A549 (cell line): Measurements from ENCODE around the gene HS6ST3.

Source experiments
- CHD4 ChIP-seq: fragments of 200-600 bp; sonication (generic); IDR thresholded peaks from 2 replicates; pipeline ENCODE4 v1.6.1; 2016; ENCODE audit warnings: antibody characterized with exemption, mild to moderate bottlenecking, borderline replicate concordance
- POLR2A ChIP-seq: IDR thresholded peaks from 2 replicates; pipeline ENCODE4 v1.6.1; 2012; ENCODE audit warnings: mild to moderate bottlenecking, low read length
- POLR2AphosphoS2 ChIP-seq: conservative IDR thresholded peaks from 2 replicates; pipeline ENCODE4 v1.6.1; 2012; ENCODE audit warnings: low read length, improper control_type of control experiment, inconsistent platforms
- TF ChIP-seq, protein P1 (sequence below): IDR thresholded peaks from 2 replicates; pipeline ENCODE4 v1.6.1; 2012; ENCODE audit warnings: low read depth, borderline replicate concordance
- TF ChIP-seq, protein P2 (sequence below): fragments of >200 bp; sonication (Bioruptor Twin); formaldehyde crosslinking; IDR thresholded peaks from 3 replicates; pipeline ENCODE4 v1.6.1; 2016

- TF ChIP-seq, protein P1, sequence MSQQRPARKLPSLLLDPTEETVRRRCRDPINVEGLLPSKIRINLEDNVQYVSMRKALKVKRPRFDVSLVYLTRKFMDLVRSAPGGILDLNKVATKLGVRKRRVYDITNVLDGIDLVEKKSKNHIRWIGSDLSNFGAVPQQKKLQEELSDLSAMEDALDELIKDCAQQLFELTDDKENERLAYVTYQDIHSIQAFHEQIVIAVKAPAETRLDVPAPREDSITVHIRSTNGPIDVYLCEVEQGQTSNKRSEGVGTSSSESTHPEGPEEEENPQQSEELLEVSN, result no peak
- TF ChIP-seq POLR2AphosphoS2, result no peak
- no peak for TF ChIP-seq CHD4
- TF ChIP-seq, protein P2, sequence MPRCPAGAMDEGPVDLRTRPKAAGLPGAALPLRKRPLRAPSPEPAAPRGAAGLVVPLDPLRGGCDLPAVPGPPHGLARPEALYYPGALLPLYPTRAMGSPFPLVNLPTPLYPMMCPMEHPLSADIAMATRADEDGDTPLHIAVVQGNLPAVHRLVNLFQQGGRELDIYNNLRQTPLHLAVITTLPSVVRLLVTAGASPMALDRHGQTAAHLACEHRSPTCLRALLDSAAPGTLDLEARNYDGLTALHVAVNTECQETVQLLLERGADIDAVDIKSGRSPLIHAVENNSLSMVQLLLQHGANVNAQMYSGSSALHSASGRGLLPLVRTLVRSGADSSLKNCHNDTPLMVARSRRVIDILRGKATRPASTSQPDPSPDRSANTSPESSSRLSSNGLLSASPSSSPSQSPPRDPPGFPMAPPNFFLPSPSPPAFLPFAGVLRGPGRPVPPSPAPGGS, result no peak
- no peak for TF ChIP-seq POLR2A
These were observed 400.6 kb downstream of the HS6ST3 start for GRCh38 chr13:96490496-96490989.
